ENCODE results near the gene WWOX. TPM values are rescaled to one million over a fixed set of nuclear protein-coding genes. Genes with fewer than 3 reads are reported as not detected.

WWOX gene
- total and polyA plus RNA-seq, 2 of the 4 experiments (the other 2 are of a cell fraction) = 2.7 to 5.4 TPM

DNA sequence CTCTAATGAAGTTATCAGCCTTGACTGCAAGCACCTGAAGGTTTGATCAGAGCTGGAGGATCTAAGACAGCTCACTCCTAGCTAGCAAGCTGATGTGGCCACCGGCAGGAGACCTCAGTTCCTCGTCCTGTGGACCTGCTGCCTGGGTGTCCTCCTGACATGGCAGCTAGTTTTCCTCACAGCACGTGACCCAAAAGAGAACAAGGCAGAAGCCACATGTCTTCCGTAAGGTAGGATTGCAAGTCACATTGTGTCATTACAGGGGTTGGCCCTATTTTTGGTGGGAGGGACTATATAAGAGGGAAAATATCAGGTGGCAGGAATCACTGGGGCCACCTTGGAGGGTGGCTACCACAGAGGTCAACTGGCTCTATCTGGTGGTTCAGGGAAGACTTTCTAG, 18.1 kb upstream of the WWOX start:
- H3K27me3 ChIP-seq (ENCODE audit: control insufficient read depth, insufficient read depth, low read length) = no peaks in the 10 kb centered on the region; the same call in 1 of the 2 replicates
- dilution Hi-C loops (cut with HindIII; ENCODE audit: low sequenced_read_pairs, unreplicated experiment) (no loop called here), in situ Hi-C loops (cut with MboI; ENCODE audit: low sequenced_read_pairs) (no loop called here), intact Hi-C loops (cut with micrococcal nuclease) (no loop called here)
- ChIA-PET POLR2A (ENCODE audit: unreplicated experiment) (no interaction called here), CTCF (no interaction called here)
- H4K20me1 ChIP-seq (ENCODE audit: insufficient read depth, low read length) = no peaks in the 10 kb centered on the region
- no peak overlapping the region for H2BK5ac ChIP-seq (ENCODE audit: low read depth, low read length, poor library complexity, severe bottlenecking)
- no peak overlapping the region for H2AK9ac ChIP-seq (replicated peaks; ENCODE audit: low read depth, low read length, poor library complexity)
- no peak overlapping the region for H2AFZ ChIP-seq (replicated peaks; ENCODE audit: low read length, poor library complexity)
- no peak overlapping the region for H3K4me3 ChIP-seq (ENCODE audit: insufficient read depth, low read depth, low read length)
- no peak overlapping the region for H2BK20ac ChIP-seq (ENCODE audit: low read depth, low read length)
- H2BK120ac ChIP-seq (ENCODE audit: low read depth, low read length) = no peak overlapping the region
- H3K9me1 ChIP-seq (ENCODE audit: insufficient read depth, low read length) = no peaks in the 10 kb centered on the region
- H3K56ac ChIP-seq (ENCODE audit: extremely low read depth, insufficient read depth, low read length) = no peak overlapping the region
- no peak for TF ChIP-seq FOS (IDR thresholded peaks at IDR 0.05; ENCODE audit: low read depth, low read length)
- TF ChIP-seq POLR2A (IDR thresholded peaks at IDR 0.05; ENCODE audit: low read depth, low read length) = no peak
- TF ChIP-seq MAZ (IDR thresholded peaks at IDR 0.05; ENCODE audit: borderline replicate concordance, low read depth, low read length) = no peak
- no peak for TF ChIP-seq CEBPB (IDR thresholded peaks at IDR 0.05; ENCODE audit: low read depth, low read length)
- no peak for TF ChIP-seq SMC3 (IDR thresholded peaks at IDR 0.05; ENCODE audit: low read depth, low read length)
- TF ChIP-seq, protein P1, sequence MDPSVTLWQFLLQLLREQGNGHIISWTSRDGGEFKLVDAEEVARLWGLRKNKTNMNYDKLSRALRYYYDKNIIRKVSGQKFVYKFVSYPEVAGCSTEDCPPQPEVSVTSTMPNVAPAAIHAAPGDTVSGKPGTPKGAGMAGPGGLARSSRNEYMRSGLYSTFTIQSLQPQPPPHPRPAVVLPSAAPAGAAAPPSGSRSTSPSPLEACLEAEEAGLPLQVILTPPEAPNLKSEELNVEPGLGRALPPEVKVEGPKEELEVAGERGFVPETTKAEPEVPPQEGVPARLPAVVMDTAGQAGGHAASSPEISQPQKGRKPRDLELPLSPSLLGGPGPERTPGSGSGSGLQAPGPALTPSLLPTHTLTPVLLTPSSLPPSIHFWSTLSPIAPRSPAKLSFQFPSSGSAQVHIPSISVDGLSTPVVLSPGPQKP (IDR thresholded peaks at IDR 0.05; ENCODE audit: borderline replicate concordance, low read depth, low read length) = no peak
- no peak for TF ChIP-seq MAFK (IDR thresholded peaks at IDR 0.05; ENCODE audit: low read depth, low read length)
- TF ChIP-seq NFE2L2 (IDR thresholded peaks at IDR 0.05; ENCODE audit: low read depth, low read length) = no peak
- no peak for TF ChIP-seq CHD1 (IDR thresholded peaks at IDR 0.05; ENCODE audit: low read depth, low read length)
- TF ChIP-seq MXI1 (IDR thresholded peaks at IDR 0.05; ENCODE audit: borderline replicate concordance, low read depth, low read length) = no peak
- no peak for TF ChIP-seq RCOR1 (IDR thresholded peaks at IDR 0.05; ENCODE audit: insufficient replicate concordance, low read length)
- H3K9ac ChIP-seq (ENCODE audit: low read depth, low read length) = no peak overlapping the region
- H3K27ac ChIP-seq (ENCODE audit: insufficient read depth, low read length) = no peak overlapping the region
- no peak overlapping the region for H2AK5ac ChIP-seq (ENCODE audit: low read depth, low read length)
- no peaks in the 10 kb centered on the region for H3K4me1 ChIP-seq (ENCODE audit: control insufficient read depth, insufficient read depth, low read length)
- DNase-seq = no peak
- no peaks in the 10 kb centered on the region for H3K79me1 ChIP-seq (ENCODE audit: low read depth in 1 of 2, low read length in 2 of 2)
- no peaks in the 10 kb centered on the region for H3K9me3 ChIP-seq (ENCODE audit: control insufficient read depth, insufficient read depth, low read length)
- H4K5ac ChIP-seq (ENCODE audit: low read depth, low read length) = no peak overlapping the region
- H3K4me2 ChIP-seq (ENCODE audit: low read depth, low read length) = no peak overlapping the region
- no peaks in the 10 kb centered on the region for H3K36me3 ChIP-seq (ENCODE audit: control insufficient read depth, insufficient read depth, low read length)
- H3K23ac ChIP-seq (ENCODE audit: low read depth, low read length) = no peak overlapping the region
- 80% methylated on average over 1 of the region's 4 CpGs; no CpG with 5 or more reads in 1 of the 2 experiments for WGBS, 2 experiments (ENCODE audit: extremely low coverage in 2 of 2, insufficient read length in 1 of 2)
- BruUV-seq (replicated peaks) = no TSS peak
- no peak overlapping the region for H4K8ac ChIP-seq (ENCODE audit: low read depth in 2 of 2, low read length in 2 of 2)
- ATAC-seq (ENCODE audit: low read depth) = no peak
- H3K14ac ChIP-seq (replicated peaks; ENCODE audit: low read depth, low read length) = no peak overlapping the region
- no peak overlapping the region for H4K91ac ChIP-seq (ENCODE audit: insufficient read depth, low read depth, low read length)
- no peak overlapping the region for H3K4ac ChIP-seq (ENCODE audit: low read depth, low read length)
- no peak overlapping the region for H3K18ac ChIP-seq (ENCODE audit: low read depth, low read length)
- H2BK15ac ChIP-seq (ENCODE audit: low read depth, low read length) = no peak overlapping the region
